GM06990 (cell line): ENCODE measurements around the gene TM7SF3.

Source experiments
- DNase-seq: peaks from one replicate; pipeline ENCODE4 v3.0.0-alpha.2; 2011; ENCODE audit not compliant: insufficient read length; ENCODE audit errors: extremely low read depth
- H3K27me3 ChIP-seq: replicated peaks from 2 replicates; pipeline ENCODE4 v1.6.0; 2011; ENCODE audit warnings: low read length; ENCODE audit not compliant: control insufficient read depth, insufficient read depth
- H3K36me3 ChIP-seq: 2 replicates; pipeline ENCODE4 v1.5.1; 2011; ENCODE audit warnings: low read length; ENCODE audit not compliant: control insufficient read depth, insufficient read depth
- H3K4me3 ChIP-seq: replicated peaks from 2 replicates; pipeline ENCODE4 v1.5.1; 2011; ENCODE audit warnings: low read depth, mild to moderate bottlenecking, control low read depth, low read length
- CTCF ChIP-seq: IDR thresholded peaks from 2 replicates; pipeline ENCODE4 v1.5.1; 2011; ENCODE audit warnings: low read length, control low read depth, mild to moderate bottlenecking, inconsistent platforms; ENCODE audit not compliant: insufficient read depth, poor library complexity, severe bottlenecking

Gene TM7SF3

GRCh38 chr12:26939192-26939832 is 74.9 kb downstream of the TM7SF3 start:
- H3K27me3 ChIP-seq, result no peaks in the 10 kb centered on the region
- H3K36me3 ChIP-seq, result no peaks in the 10 kb centered on the region
- no peak for DNase-seq
- TF ChIP-seq CTCF, result no peak
- peak overlapping the region; percentile 87 for H3K4me3 ChIP-seq

GRCh38 chr12:26938701-26939062 is 75.5 kb downstream of the TM7SF3 start:
- DNase-seq, result no peak
- TF ChIP-seq CTCF, result no peak
- H3K4me3 ChIP-seq, result peak overlapping the region; percentile 87
- H3K36me3 ChIP-seq, result no peaks in the 10 kb centered on the region; the same call in 1 of the 2 replicates
- no peaks in the 10 kb centered on the region for H3K27me3 ChIP-seq

GRCh38 chr12:26937863-26938700 is 76.1 kb downstream of the TM7SF3 start, which contains the start of the genes FGFR1OP2 and INTS13:
FGFR1OP2 (plus strand) TSS chr12:26938470; CDS start chr12:26954159, 15,689 bp downstream.
INTS13 (minus strand) TSS chr12:26937981; CDS start chr12:26936803, 1,178 bp downstream.
- Histone ChIP-seq H3K36me3 (no peaks in the 10 kb centered on the region; the same call in 1 of the 2 replicates), H3K4me3 (peak within 1 kb of the TSS; percentile 87), H3K27me3 (no peaks in the 10 kb centered on the region)
- TF ChIP-seq CTCF, result no peak
- peak; percentile 96 for DNase-seq

GRCh38 chr12:26937443-26937862 is 76.7 kb downstream of the TM7SF3 start:
- peak overlapping the region; percentile 87 for H3K4me3 ChIP-seq
- TF ChIP-seq CTCF, result no peak
- no peak for DNase-seq
- no peaks in the 10 kb centered on the region for H3K27me3 ChIP-seq
- H3K36me3 ChIP-seq, result peaks cover 2% of the 10 kb centered on the region

GRCh38 chr12:26936559-26937442 is 77.4 kb downstream of the TM7SF3 start:
- Histone ChIP-seq H3K4me3 (peak overlapping the region; percentile 87), H3K36me3 (peaks cover 3% of the 10 kb centered on the region), H3K27me3 (no peaks in the 10 kb centered on the region)
- TF ChIP-seq CTCF, result no peak
- DNase-seq, result no peak
